H9 (cell line): ENCODE data around the gene PTK6. TPM values are rescaled to one million over a fixed set of nuclear protein-coding genes. Genes with fewer than 3 reads are reported as not detected.

Source experiments
- DNase-seq: peaks from one replicate; pipeline ENCODE4 v3.0.0-alpha.2; 2017
- H2AFZ ChIP-seq: one replicate; pipeline ENCODE4 v1.6.1; 2013; ENCODE audit warnings: mild to moderate bottlenecking, low read length, control low read depth, moderate library complexity
- H2AK5ac ChIP-seq: 2 replicates; pipeline ENCODE4 v1.6.1; 2013; ENCODE audit warnings: low read length, control low read depth, mixed read lengths; ENCODE audit not compliant: insufficient read length
- H2BK120ac ChIP-seq: one replicate; pipeline ENCODE4 v1.6.1; 2013; ENCODE audit warnings: low read depth, mild to moderate bottlenecking, low read length, control low read depth, inconsistent platforms; ENCODE audit not compliant: poor library complexity, severe bottlenecking
- H2BK12ac ChIP-seq: 2 replicates; pipeline ENCODE4 v1.6.1; 2013; ENCODE audit warnings: low read length, control low read depth, mixed read lengths, low read depth; ENCODE audit not compliant: insufficient read length
- H2BK15ac ChIP-seq: 2 replicates; pipeline ENCODE4 v1.6.1; 2013; ENCODE audit warnings: low read depth, low read length, control low read depth
- H2BK20ac ChIP-seq: one replicate; pipeline ENCODE4 v1.6.1; 2013; ENCODE audit warnings: low read depth, mild to moderate bottlenecking, low read length, control low read depth, inconsistent platforms; ENCODE audit not compliant: poor library complexity, severe bottlenecking
- H2BK5ac ChIP-seq: 2 replicates; pipeline ENCODE4 v1.6.1; 2013; ENCODE audit warnings: low read length, control low read depth, mixed read lengths; ENCODE audit not compliant: insufficient read length
- H3K14ac ChIP-seq: 2 replicates; pipeline ENCODE4 v1.6.1; 2013; ENCODE audit warnings: low read length, control low read depth; ENCODE audit not compliant: insufficient read depth
- H3K18ac ChIP-seq: 2 replicates; pipeline ENCODE4 v1.6.1; 2013; ENCODE audit warnings: low read depth, mild to moderate bottlenecking, mixed read lengths, low read length, control low read depth; ENCODE audit not compliant: insufficient read length
- H3K23ac ChIP-seq: 2 replicates; pipeline ENCODE4 v1.6.1; 2013; ENCODE audit warnings: low read length, control low read depth, mixed read lengths, low read depth; ENCODE audit not compliant: insufficient read length
- H3K23me2 ChIP-seq: 2 replicates; pipeline ENCODE4 v1.6.1; 2013; ENCODE audit warnings: low read depth, mild to moderate bottlenecking, mixed read lengths, low read length, control low read depth; ENCODE audit not compliant: insufficient read length, poor library complexity, severe bottlenecking
- H3K27ac ChIP-seq: 2 replicates; pipeline ENCODE4 v1.5.1; 2013; ENCODE audit warnings: low read length, control low read depth, mixed read lengths, low read depth; ENCODE audit not compliant: insufficient read length
- H3K27me3 ChIP-seq: 2 replicates; pipeline ENCODE4 v1.6.1; 2013; ENCODE audit warnings: low read length, control low read depth, inconsistent platforms; ENCODE audit not compliant: insufficient read depth
- H3K4ac ChIP-seq: 2 replicates; pipeline ENCODE4 v1.6.1; 2013; ENCODE audit warnings: low read depth, mild to moderate bottlenecking, control low read depth, inconsistent platforms, low read length, moderate library complexity
- H3K4me1 ChIP-seq: 2 replicates; pipeline ENCODE4 v1.6.1; 2013; ENCODE audit warnings: low read length, control low read depth, inconsistent platforms; ENCODE audit not compliant: insufficient read depth
- H3K4me2 ChIP-seq: 2 replicates; pipeline ENCODE4 v1.6.1; 2013; ENCODE audit warnings: low read length, control low read depth, mixed read lengths; ENCODE audit not compliant: insufficient read length, insufficient read depth
- H3K56ac ChIP-seq: 2 replicates; pipeline ENCODE4 v1.6.1; 2013; ENCODE audit warnings: low read depth, mild to moderate bottlenecking, mixed read lengths, low read length, control low read depth; ENCODE audit not compliant: insufficient read length
- H3K79me1 ChIP-seq: 2 replicates; pipeline ENCODE4 v1.6.1; 2013; ENCODE audit warnings: low read depth, mild to moderate bottlenecking, moderate library complexity, low read length, control low read depth, inconsistent platforms; ENCODE audit not compliant: insufficient read depth, poor library complexity, severe bottlenecking
- H3K79me2 ChIP-seq: 2 replicates; pipeline ENCODE4 v1.6.1; 2013; ENCODE audit warnings: low read length, control low read depth, inconsistent platforms; ENCODE audit not compliant: insufficient read depth
- H3K9ac ChIP-seq: 2 replicates; pipeline ENCODE4 v1.6.1; 2013; ENCODE audit warnings: low read length, control low read depth, mixed read lengths; ENCODE audit not compliant: insufficient read length; ENCODE audit errors: extremely low read depth
- H3K9me3 ChIP-seq: one replicate; pipeline ENCODE4 v1.6.1; 2013; ENCODE audit warnings: low read depth, low read length, inconsistent platforms; ENCODE audit not compliant: control insufficient read depth
- H3T11ph ChIP-seq: one replicate; pipeline ENCODE4 v1.6.1; 2013; ENCODE audit warnings: mild to moderate bottlenecking, low read length, control low read depth, inconsistent platforms
- H4K20me1 ChIP-seq: one replicate; pipeline ENCODE4 v1.6.1; 2013; ENCODE audit not compliant: control insufficient read depth, insufficient read length, insufficient read depth
- H4K5ac ChIP-seq: 2 replicates; pipeline ENCODE4 v1.6.1; 2013; ENCODE audit warnings: low read depth, mild to moderate bottlenecking, mixed read lengths, low read length, control low read depth; ENCODE audit not compliant: insufficient read length
- H4K8ac ChIP-seq: replicated peaks from 2 replicates; pipeline ENCODE4 v1.6.1; 2013; ENCODE audit warnings: low read length, control low read depth, mixed read lengths, low read depth; ENCODE audit not compliant: insufficient read length
- H4K91ac ChIP-seq: 2 replicates; pipeline ENCODE4 v1.6.1; 2013; ENCODE audit warnings: low read depth, mild to moderate bottlenecking, moderate library complexity, mixed read lengths, low read length, control low read depth; ENCODE audit not compliant: insufficient read length
- H3K27ac Mint-ChIP-seq, 3 experiments: 2 replicates in 2 of 3; 3 replicates in 1 of 3; pipeline ENCODE4 v1.8.0; 2020 to 2021; ENCODE audit warnings: mixed read lengths in 3 of 3, mild to moderate bottlenecking in 1 of 3, moderate library complexity in 1 of 3
- H3K27me3 Mint-ChIP-seq: 2 replicates; pipeline ENCODE4 v1.8.0; 2021; ENCODE audit warnings: low read depth, mild to moderate bottlenecking, moderate library complexity, mixed read lengths
- H3K36me3 Mint-ChIP-seq, 3 experiments: 2 replicates in 2 of 3; 3 replicates in 1 of 3; pipeline ENCODE4 v1.8.0; 2020 to 2021; ENCODE audit warnings: low read depth in 3 of 3, mixed read lengths in 3 of 3; ENCODE audit not compliant: insufficient read depth in 1 of 3
- H3K4me1 Mint-ChIP-seq, 2 experiments: 2 replicates each; pipeline ENCODE4 v1.8.0; 2020; ENCODE audit warnings: mixed read lengths in 2 of 2
- H3K4me3 Mint-ChIP-seq, 2 experiments: 2 replicates in 1 of 2; 3 replicates in 1 of 2; pipeline ENCODE4 v1.8.0; 2020 to 2021; ENCODE audit warnings: mild to moderate bottlenecking in 2 of 2, mixed read lengths in 2 of 2, moderate library complexity in 1 of 2
- H3K9me3 Mint-ChIP-seq, 2 experiments: 2 replicates in 1 of 2; 3 replicates in 1 of 2; pipeline ENCODE4 v1.8.0; 2020; ENCODE audit warnings: mild to moderate bottlenecking in 2 of 2, mixed read lengths in 2 of 2, moderate library complexity in 1 of 2
- WGBS: extraction: QIAGEN DNeasy Blood & Tissue Kit; methylation state at CpG from one replicate; pipeline ENCODE4 v1.1.7; 2013; ENCODE audit warnings: missing lambda C conversion rate, low lambda C conversion rate, mixed read lengths; ENCODE audit not compliant: insufficient read length; ENCODE audit errors: extremely low coverage; 5-methylcytosine and 5-hydroxymethylcytosine counted together
- total RNA-seq: library from RNA; stranded (reverse); gene quantifications from 2 replicates; pipeline ENCODE4 v1.2.1, GENCODE V29; 2021
- TF ChIP-seq, protein P1 (sequence below): fragments of 200-600 bp; sonication (generic); conservative IDR thresholded peaks from 3 replicates; pipeline ENCODE4 v1.8.0; 2021; ENCODE audit warnings: antibody characterized with exemption, mild to moderate bottlenecking

The PTK6 gene
- total RNA-seq, 1 experiment from 2014 or later, result 0.46 TPM

DNA sequence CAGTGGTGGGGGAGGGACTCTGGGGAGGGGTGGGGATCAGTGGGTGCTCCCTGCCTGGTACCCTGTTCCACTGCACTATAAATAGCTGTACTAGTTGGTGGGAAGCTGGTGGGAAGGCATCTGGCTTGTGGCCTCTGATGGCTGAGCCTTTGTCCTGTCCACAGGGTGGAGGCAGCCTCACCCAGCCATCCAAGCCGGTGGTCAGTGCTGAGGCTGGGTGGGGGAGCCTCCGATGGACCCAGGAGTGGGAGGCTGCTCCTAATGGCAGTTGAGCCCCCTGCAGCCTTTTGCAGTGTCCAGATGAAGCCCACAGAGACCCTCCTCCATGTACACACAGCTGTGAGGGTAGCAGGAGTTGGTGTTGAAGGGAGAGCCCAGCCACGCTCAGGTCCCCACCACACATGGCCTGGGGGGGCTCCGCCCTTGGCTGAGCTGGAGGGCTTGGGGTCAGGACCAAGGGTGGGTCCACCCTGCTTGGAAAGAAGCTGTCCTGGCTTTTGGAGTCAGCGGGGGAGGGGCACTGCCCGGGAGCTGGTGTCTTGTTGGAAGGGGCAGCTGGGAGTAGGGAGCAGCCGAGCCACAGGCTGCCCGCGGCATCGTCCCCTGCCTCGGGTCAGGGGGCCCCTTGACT is 14.1 kb downstream of the PTK6 start:
- no peak overlapping the region for H2BK20ac ChIP-seq
- H3K36me3 Mint-ChIP-seq, result peaks cover 20 to 37% (median 22%) of the 10 kb centered on the region in 3 experiments; a peak in 6 of 7 replicates

More for the DNA sequence above, 14.1 kb downstream of the PTK6 start:
- H4K91ac ChIP-seq, result no peak overlapping the region
- H3K18ac ChIP-seq, result no peak overlapping the region
- no peak overlapping the region for H3T11ph ChIP-seq
- H2BK12ac ChIP-seq, result no peak overlapping the region
- TF ChIP-seq, protein P1, sequence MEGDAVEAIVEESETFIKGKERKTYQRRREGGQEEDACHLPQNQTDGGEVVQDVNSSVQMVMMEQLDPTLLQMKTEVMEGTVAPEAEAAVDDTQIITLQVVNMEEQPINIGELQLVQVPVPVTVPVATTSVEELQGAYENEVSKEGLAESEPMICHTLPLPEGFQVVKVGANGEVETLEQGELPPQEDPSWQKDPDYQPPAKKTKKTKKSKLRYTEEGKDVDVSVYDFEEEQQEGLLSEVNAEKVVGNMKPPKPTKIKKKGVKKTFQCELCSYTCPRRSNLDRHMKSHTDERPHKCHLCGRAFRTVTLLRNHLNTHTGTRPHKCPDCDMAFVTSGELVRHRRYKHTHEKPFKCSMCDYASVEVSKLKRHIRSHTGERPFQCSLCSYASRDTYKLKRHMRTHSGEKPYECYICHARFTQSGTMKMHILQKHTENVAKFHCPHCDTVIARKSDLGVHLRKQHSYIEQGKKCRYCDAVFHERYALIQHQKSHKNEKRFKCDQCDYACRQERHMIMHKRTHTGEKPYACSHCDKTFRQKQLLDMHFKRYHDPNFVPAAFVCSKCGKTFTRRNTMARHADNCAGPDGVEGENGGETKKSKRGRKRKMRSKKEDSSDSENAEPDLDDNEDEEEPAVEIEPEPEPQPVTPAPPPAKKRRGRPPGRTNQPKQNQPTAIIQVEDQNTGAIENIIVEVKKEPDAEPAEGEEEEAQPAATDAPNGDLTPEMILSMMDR, result no peak
- H3K4me1 Mint-ChIP-seq, result peaks cover 2 to 22% of the 10 kb centered on the region in 2 experiments; a peak in 3 of 4 replicates
- peaks cover 4% of the 10 kb centered on the region for H3K79me1 ChIP-seq
- peaks cover 9% of the 10 kb centered on the region for H3K27me3 Mint-ChIP-seq
- H3K9me3 ChIP-seq, result no peaks in the 10 kb centered on the region
- H2BK120ac ChIP-seq, result no peak overlapping the region
- H4K5ac ChIP-seq, result no peak overlapping the region
- no peak overlapping the region for H3K9ac ChIP-seq
- H3K23me2 ChIP-seq, result peaks cover 10% of the 10 kb centered on the region
- DNase-seq, result no peak
- H2AFZ ChIP-seq, result no peak overlapping the region
- H3K14ac ChIP-seq, result no peak overlapping the region
- no peak overlapping the region for H2BK15ac ChIP-seq
- no peak overlapping the region for H3K27ac Mint-ChIP-seq
- no peak overlapping the region for H3K4me2 ChIP-seq
- H3K4ac ChIP-seq, result no peak overlapping the region
- H3K56ac ChIP-seq, result no peak overlapping the region
- no peak overlapping the region for H2AK5ac ChIP-seq
- no peaks in the 10 kb centered on the region; the same call in 1 of the 2 replicates for H3K79me2 ChIP-seq
- no peak overlapping the region for H2BK5ac ChIP-seq
- WGBS, result no CpG with 5 or more reads among the region's 11 CpGs
- peaks cover 7 to 13% of the 10 kb centered on the region in 2 experiments; a peak in 4 of 5 replicates for H3K9me3 Mint-ChIP-seq
- H3K27ac ChIP-seq, result no peak overlapping the region
- no peaks in the 10 kb centered on the region for H3K27me3 ChIP-seq
- H4K8ac ChIP-seq, result no peak overlapping the region
- no peak overlapping the region; a peak in 1 of 5 replicates for H3K4me3 Mint-ChIP-seq
- no peaks in the 10 kb centered on the region for H4K20me1 ChIP-seq
- H3K23ac ChIP-seq, result no peak overlapping the region
- no peaks in the 10 kb centered on the region; the same call in 1 of the 2 replicates for H3K4me1 ChIP-seq
